ENCODE measurements around the gene CSNK1A1.

DNA sequence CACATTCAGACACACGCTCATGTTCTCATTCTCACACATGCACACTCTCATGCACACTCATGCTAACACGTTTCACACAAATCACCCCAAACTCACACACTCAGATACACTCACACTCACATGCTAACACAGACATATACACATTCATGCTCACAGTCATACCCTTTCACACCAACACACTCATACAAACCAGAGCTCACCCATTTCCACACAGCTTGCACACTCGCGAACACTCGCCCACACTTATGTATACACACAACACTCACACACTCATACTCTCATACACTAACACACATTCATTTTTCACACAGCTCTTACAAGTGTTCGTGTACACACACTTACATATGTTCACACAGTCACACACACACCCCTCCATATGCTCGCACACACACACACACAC is 108.0 kb downstream of the CSNK1A1 start:
- TF ChIP-seq EHMT2 (IDR thresholded peaks at IDR 0.05; ENCODE audit: low read depth) (no peak), KDM1A (IDR thresholded peaks at IDR 0.05; ENCODE audit: low read depth) (no peak), BHLHE40 (IDR thresholded peaks at IDR 0.05; ENCODE audit: low read depth, low read length) (no peak), SMC3 (IDR thresholded peaks at IDR 0.05) (no peak), RFX5 (IDR thresholded peaks at IDR 0.05) (no peak), CHD2 (IDR thresholded peaks at IDR 0.05; ENCODE audit: low read length, partially characterized antibody) (no peak), POLR2A (IDR thresholded peaks at IDR 0.05; ENCODE audit: low read length) (no peak)
- TF ChIP-seq, protein P1, sequence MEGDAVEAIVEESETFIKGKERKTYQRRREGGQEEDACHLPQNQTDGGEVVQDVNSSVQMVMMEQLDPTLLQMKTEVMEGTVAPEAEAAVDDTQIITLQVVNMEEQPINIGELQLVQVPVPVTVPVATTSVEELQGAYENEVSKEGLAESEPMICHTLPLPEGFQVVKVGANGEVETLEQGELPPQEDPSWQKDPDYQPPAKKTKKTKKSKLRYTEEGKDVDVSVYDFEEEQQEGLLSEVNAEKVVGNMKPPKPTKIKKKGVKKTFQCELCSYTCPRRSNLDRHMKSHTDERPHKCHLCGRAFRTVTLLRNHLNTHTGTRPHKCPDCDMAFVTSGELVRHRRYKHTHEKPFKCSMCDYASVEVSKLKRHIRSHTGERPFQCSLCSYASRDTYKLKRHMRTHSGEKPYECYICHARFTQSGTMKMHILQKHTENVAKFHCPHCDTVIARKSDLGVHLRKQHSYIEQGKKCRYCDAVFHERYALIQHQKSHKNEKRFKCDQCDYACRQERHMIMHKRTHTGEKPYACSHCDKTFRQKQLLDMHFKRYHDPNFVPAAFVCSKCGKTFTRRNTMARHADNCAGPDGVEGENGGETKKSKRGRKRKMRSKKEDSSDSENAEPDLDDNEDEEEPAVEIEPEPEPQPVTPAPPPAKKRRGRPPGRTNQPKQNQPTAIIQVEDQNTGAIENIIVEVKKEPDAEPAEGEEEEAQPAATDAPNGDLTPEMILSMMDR (IDR thresholded peaks at IDR 0.05) = no peak
- TF ChIP-seq, protein P2, sequence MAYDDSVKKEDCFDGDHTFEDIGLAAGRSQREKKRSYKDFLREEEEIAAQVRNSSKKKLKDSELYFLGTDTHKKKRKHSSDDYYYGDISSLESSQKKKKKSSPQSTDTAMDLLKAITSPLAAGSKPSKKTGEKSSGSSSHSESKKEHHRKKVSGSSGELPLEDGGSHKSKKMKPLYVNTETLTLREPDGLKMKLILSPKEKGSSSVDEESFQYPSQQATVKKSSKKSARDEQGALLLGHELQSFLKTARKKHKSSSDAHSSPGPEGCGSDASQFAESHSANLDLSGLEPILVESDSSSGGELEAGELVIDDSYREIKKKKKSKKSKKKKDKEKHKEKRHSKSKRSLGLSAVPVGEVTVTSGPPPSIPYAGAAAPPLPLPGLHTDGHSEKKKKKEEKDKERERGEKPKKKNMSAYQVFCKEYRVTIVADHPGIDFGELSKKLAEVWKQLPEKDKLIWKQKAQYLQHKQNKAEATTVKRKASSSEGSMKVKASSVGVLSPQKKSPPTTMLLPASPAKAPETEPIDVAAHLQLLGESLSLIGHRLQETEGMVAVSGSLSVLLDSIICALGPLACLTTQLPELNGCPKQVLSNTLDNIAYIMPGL (CRISPR knock-in tag; IDR thresholded peaks at IDR 0.05; ENCODE audit: borderline replicate concordance) = no peak
- TF ChIP-seq, protein P3, sequence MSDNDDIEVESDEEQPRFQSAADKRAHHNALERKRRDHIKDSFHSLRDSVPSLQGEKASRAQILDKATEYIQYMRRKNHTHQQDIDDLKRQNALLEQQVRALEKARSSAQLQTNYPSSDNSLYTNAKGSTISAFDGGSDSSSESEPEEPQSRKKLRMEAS (IDR thresholded peaks at IDR 0.05) = no peak
- TF ChIP-seq, protein P4, sequence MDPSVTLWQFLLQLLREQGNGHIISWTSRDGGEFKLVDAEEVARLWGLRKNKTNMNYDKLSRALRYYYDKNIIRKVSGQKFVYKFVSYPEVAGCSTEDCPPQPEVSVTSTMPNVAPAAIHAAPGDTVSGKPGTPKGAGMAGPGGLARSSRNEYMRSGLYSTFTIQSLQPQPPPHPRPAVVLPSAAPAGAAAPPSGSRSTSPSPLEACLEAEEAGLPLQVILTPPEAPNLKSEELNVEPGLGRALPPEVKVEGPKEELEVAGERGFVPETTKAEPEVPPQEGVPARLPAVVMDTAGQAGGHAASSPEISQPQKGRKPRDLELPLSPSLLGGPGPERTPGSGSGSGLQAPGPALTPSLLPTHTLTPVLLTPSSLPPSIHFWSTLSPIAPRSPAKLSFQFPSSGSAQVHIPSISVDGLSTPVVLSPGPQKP (IDR thresholded peaks at IDR 0.05; ENCODE audit: low read depth, low read length) = no peak
- TF ChIP-seq, protein P5, sequence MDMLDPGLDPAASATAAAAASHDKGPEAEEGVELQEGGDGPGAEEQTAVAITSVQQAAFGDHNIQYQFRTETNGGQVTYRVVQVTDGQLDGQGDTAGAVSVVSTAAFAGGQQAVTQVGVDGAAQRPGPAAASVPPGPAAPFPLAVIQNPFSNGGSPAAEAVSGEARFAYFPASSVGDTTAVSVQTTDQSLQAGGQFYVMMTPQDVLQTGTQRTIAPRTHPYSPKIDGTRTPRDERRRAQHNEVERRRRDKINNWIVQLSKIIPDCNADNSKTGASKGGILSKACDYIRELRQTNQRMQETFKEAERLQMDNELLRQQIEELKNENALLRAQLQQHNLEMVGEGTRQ (IDR thresholded peaks at IDR 0.05) = no peak

Measured in A549 (cell line).